Measurements from ENCODE around the gene PPIC. TPM values are rescaled to one million over a fixed set of nuclear protein-coding genes. Genes with fewer than 3 reads are reported as not detected.

The PPIC gene
- total RNA-seq = 10 to 100 TPM; 14.2 to 47.4 (median 44.3) TPM

GRCh38 chr5:123036391-123037103 lies at the start of gene PPIC:
Gene PPIC, minus strand, starts transcription at chr5:123036725. Its CDS starts 100 bp downstream, at chr5:123036625.
- Histone ChIP-seq H3K27me3 (no peaks in the 10 kb centered on the region), H3K27ac (replicated peaks in 1 of 4) (peak within 1 kb of the TSS; percentile 87 to 95 (median 93)), H3K9me3 (no peaks in the 10 kb centered on the region), H3K4me3 (peak within 1 kb of the TSS; percentile 78 to 93 (median 86)), H3K4me1 (peaks cover 20 to 31% (median 24%) of the 10 kb centered on the region in 4 donors), H3K36me3 (no peaks in the 10 kb centered on the region)
- no CpG with 5 or more reads among the region's 84 CpGs for WGBS
- DNase-seq (ENCODE audit: extremely low spot score) = peak; percentile 95
- intact Hi-C loops (cut with DNase I) = loop anchor here (5.0 kb wide), 2 partner anchors 189 to 326 kb away; partner anchors contain the start of gene SNX24
- peak; percentile 63 to 83 for TF ChIP-seq POLR2AphosphoS5 (IDR thresholded peaks at IDR 0.05)
- TF ChIP-seq POLR2A (IDR thresholded peaks at IDR 0.05; ENCODE audit: low read depth) = peak; percentile 2
- no peak for TF ChIP-seq EP300 (IDR thresholded peaks at IDR 0.05)
- TF ChIP-seq, protein P1, sequence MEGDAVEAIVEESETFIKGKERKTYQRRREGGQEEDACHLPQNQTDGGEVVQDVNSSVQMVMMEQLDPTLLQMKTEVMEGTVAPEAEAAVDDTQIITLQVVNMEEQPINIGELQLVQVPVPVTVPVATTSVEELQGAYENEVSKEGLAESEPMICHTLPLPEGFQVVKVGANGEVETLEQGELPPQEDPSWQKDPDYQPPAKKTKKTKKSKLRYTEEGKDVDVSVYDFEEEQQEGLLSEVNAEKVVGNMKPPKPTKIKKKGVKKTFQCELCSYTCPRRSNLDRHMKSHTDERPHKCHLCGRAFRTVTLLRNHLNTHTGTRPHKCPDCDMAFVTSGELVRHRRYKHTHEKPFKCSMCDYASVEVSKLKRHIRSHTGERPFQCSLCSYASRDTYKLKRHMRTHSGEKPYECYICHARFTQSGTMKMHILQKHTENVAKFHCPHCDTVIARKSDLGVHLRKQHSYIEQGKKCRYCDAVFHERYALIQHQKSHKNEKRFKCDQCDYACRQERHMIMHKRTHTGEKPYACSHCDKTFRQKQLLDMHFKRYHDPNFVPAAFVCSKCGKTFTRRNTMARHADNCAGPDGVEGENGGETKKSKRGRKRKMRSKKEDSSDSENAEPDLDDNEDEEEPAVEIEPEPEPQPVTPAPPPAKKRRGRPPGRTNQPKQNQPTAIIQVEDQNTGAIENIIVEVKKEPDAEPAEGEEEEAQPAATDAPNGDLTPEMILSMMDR (IDR thresholded peaks at IDR 0.05) = no peak

GRCh38 chr5:123085638-123086286 lies 49.2 kb upstream of the PPIC start:
- no peak for DNase-seq (ENCODE audit: extremely low spot score)
- peaks cover 0 to 55% (median 27%) of the 10 kb centered on the region in 4 donors for H3K27me3 ChIP-seq
- peaks cover 28 to 45% (median 40%) of the 10 kb centered on the region in 4 donors for H3K4me1 ChIP-seq
- H3K9me3 ChIP-seq = no peaks in the 10 kb centered on the region
- no peak overlapping the region for H3K4me3 ChIP-seq
- intact Hi-C loops (cut with DNase I) = no loop called here
- no peak for TF ChIP-seq POLR2AphosphoS5 (IDR thresholded peaks at IDR 0.05)
- no peaks in the 10 kb centered on the region for H3K36me3 ChIP-seq
- no peak overlapping the region for H3K27ac ChIP-seq (replicated peaks in 1 of 4)
- 57% methylated on average over 12 of the region's 12 CpGs for WGBS

DNA sequence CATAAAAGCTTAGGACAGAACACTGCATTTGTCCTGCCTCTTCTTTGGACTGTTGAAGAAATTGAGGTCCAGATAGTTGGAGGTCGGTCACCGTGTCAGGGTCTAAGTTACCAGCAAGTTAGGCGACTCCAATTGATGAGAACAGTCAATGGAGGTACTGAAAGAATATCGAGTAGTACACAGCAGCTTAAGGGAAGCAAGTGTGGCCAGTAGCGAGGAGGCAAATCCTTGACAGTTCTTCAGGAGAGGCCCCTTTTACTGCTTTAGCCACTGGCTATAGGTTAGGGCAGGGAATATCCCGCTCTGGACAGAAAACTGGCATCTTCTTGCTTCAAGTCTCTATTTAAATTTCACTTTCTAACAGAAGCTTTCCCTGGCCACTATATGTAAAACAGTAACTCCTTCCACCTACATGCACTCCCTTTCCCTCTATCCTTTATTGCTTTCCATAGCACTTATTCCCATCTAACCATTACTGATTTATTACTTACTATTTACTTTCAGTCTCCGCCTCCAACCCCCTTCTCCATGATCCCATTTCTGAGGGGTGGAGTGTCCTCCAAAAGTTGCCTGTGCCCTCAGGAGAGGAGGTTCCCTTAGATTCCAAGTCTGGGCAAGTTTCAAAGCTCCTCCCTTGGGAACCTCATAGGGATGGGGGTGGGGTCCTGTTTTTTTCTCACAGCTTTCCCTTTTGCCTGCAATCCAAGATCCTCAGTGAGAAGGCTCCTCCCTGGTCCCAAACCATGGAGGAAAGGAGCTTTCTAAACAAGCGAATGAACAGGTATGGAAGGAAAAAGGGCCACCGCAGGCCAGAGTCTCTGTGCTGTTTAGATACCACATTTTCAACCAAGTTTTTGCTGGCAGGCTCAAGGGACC lies 48.4 kb upstream of the PPIC start:
- Histone ChIP-seq H3K4me1 (peaks cover 23 to 37% (median 32%) of the 10 kb centered on the region in 4 donors), H3K27me3 (peaks cover 0 to 47% (median 19%) of the 10 kb centered on the region in 4 donors), H3K27ac (replicated peaks in 1 of 4) (no peak overlapping the region), H3K4me3 (no peak overlapping the region), H3K36me3 (no peaks in the 10 kb centered on the region), H3K9me3 (no peaks in the 10 kb centered on the region)
- intact Hi-C loops (cut with DNase I) = no loop called here
- no peak for TF ChIP-seq EP300 (IDR thresholded peaks at IDR 0.05)
- TF ChIP-seq POLR2AphosphoS5 (IDR thresholded peaks at IDR 0.05) = no peak
- no peak for TF ChIP-seq POLR2A (IDR thresholded peaks at IDR 0.05; ENCODE audit: low read depth)
- TF ChIP-seq, protein P1 (IDR thresholded peaks at IDR 0.05) = no peak
- no peak for DNase-seq (ENCODE audit: extremely low spot score)
- 83% methylated on average over 9 of the region's 9 CpGs for WGBS

- TF ChIP-seq POLR2AphosphoS5 (IDR thresholded peaks at IDR 0.05) (no peak), POLR2A (IDR thresholded peaks at IDR 0.05; ENCODE audit: low read depth) (no peak)
- TF ChIP-seq, protein P1 (IDR thresholded peaks at IDR 0.05) = no peak
- Histone ChIP-seq H3K27ac (replicated peaks in 1 of 4) (no peak overlapping the region), H3K27me3 (peaks cover 0 to 30% (median 15%) of the 10 kb centered on the region in 4 donors), H3K4me3 (no peak overlapping the region), H3K9me3 (no peaks in the 10 kb centered on the region), H3K36me3 (no peaks in the 10 kb centered on the region), H3K4me1 (peaks cover 10 to 20% (median 16%) of the 10 kb centered on the region in 4 donors)
- intact Hi-C loops (cut with DNase I) = no loop called here
- DNase-seq (ENCODE audit: extremely low spot score) = no peak
- WGBS = 92% methylated on average over 3 of the region's 3 CpGs
Observed at GRCh38 chr5:123083298-123083697, 46.8 kb upstream of the PPIC start.

Measured in esophagus muscularis mucosa (tissue), 4 donors.